Body of pancreas (tissue), 4 donors: ENCODE data around the gene SNAP23. TPM values are rescaled to one million over a fixed set of nuclear protein-coding genes. Genes with fewer than 3 reads are reported as not detected.

Source experiments
- ATAC-seq: fragments of 150-250 bp; one replicate; pipeline ENCODE4 v1.9.1; 2016
- DNase-seq, 4 donors: peaks; one replicate each; pipeline ENCODE4 v3.0.0-alpha.2; 2019
- H3K27ac ChIP-seq, 4 donors: fragments of 200-600 bp; sonication (generic); 1 replicate in 3 of 4; 2 replicates in 1 of 4; pipeline versions ENCODE4 v1.5.1 to v1.6.1; 2016 to 2019; ENCODE audit warnings: mild to moderate bottlenecking in 1 of 4, mixed read lengths in 1 of 4, moderate library complexity in 1 of 4
- H3K27me3 ChIP-seq, 2 donors: fragments of 200-600 bp; sonication (generic); one replicate each; pipeline ENCODE4 v1.6.0; 2016; ENCODE audit warnings: mild to moderate bottlenecking in 1 of 2
- H3K36me3 ChIP-seq, 2 donors: fragments of 200-600 bp; sonication (generic); replicated peaks in 1 of 2; 2 replicates each; pipeline ENCODE4 v1.5.1; 2016; ENCODE audit warnings: low read depth in 2 of 2; ENCODE audit not compliant: insufficient read depth in 1 of 2
- H3K4me1 ChIP-seq: fragments of 200-600 bp; sonication (generic); one replicate; pipeline ENCODE4 v1.6.0; 2016
- H3K4me3 ChIP-seq, 2 donors: fragments of 200-600 bp; sonication (generic); 1 replicate in 1 of 2; 2 replicates in 1 of 2; pipeline ENCODE4 v1.5.1; 2016 to 2019
- H3K9me3 ChIP-seq, 3 donors: fragments of 200-600 bp; sonication (generic); 1 replicate in 2 of 3; 2 replicates in 1 of 3; pipeline ENCODE4 v1.5.1; 2016
- CTCF ChIP-seq, 7 experiments: fragments of 450-650 bp in 4 of 7; fragments of 200-600 bp in 3 of 7; sonication (generic) in 3 of 7; IDR thresholded peaks; one replicate each; pipeline ENCODE4 v1.5.1; 2016 to 2019; ENCODE audit warnings: antibody characterized with exemption in 7 of 7
- POLR2A ChIP-seq, 3 donors: fragments of 450-650 bp; IDR thresholded peaks; one replicate each; pipeline ENCODE4 v1.6.1; 2016; ENCODE audit warnings: antibody characterized with exemption in 3 of 3, mild to moderate bottlenecking in 2 of 3
- WGBS, 2 donors: methylation state at CpG; one replicate each; pipeline ENCODE4 v1.1.5; 2017; 5-methylcytosine and 5-hydroxymethylcytosine counted together
- intact Hi-C: fragments of 100-400 bp; cut with DNase I; formaldehyde crosslinking; loops from one replicate; pipeline ENCODE4 v1.15.1; 2023
- total RNA-seq, 2 donors: library from RNA; depleted of rRNA; stranded (reverse); fragments of >200 nt; gene quantifications; one replicate each; pipeline ENCODE4 v1.1.0, GENCODE V29; 2016

The SNAP23 gene
- total RNA-seq, 2 donors from 2014 or later, result 29.8 to 42.2 TPM

GRCh38 chr15:42491539-42492225 lies 3.8 kb upstream of the SNAP23 start:
- peaks cover 23% of the 10 kb centered on the region for H3K4me1 ChIP-seq
- ATAC-seq, result peak; percentile 25
- no peaks in the 10 kb centered on the region for H3K9me3 ChIP-seq
- TF ChIP-seq POLR2A (IDR thresholded peaks at IDR 0.05), result no peak
- TF ChIP-seq CTCF (IDR thresholded peaks at IDR 0.05), result no peak
- intact Hi-C loops, result no loop called here
- peak overlapping the region in 1 of 2 donors; percentile 47 for H3K4me3 ChIP-seq
- 82 to 85% methylated on average over 18 of the region's 18 CpGs for WGBS, 2 donors
- DNase-seq, result no peak
- peak overlapping the region; percentile 73 to 95 (median 90) for H3K27ac ChIP-seq
- H3K27me3 ChIP-seq, result no peaks in the 10 kb centered on the region
- no peaks in the 10 kb centered on the region for H3K36me3 ChIP-seq

- peak overlapping the region in 1 of 4 donors; percentile 95 for H3K27ac ChIP-seq
- WGBS, 2 donors, result 70 to 94% methylated on average over 1 of the region's 1 CpG
- intact Hi-C loops, result no loop called here
- H3K27me3 ChIP-seq, result no peaks in the 10 kb centered on the region
- no peak for TF ChIP-seq POLR2A (IDR thresholded peaks at IDR 0.05)
- TF ChIP-seq CTCF (IDR thresholded peaks at IDR 0.05), result no peak
- DNase-seq (no peak), ATAC-seq (no peak)
- H3K36me3 ChIP-seq, result no peaks in the 10 kb centered on the region
- peaks cover 26% of the 10 kb centered on the region for H3K4me1 ChIP-seq
- H3K4me3 ChIP-seq, result no peak overlapping the region
- H3K9me3 ChIP-seq, result no peaks in the 10 kb centered on the region
These were observed 1.8 kb upstream of the SNAP23 start for GRCh38 chr15:42493679-42494078.

DNA sequence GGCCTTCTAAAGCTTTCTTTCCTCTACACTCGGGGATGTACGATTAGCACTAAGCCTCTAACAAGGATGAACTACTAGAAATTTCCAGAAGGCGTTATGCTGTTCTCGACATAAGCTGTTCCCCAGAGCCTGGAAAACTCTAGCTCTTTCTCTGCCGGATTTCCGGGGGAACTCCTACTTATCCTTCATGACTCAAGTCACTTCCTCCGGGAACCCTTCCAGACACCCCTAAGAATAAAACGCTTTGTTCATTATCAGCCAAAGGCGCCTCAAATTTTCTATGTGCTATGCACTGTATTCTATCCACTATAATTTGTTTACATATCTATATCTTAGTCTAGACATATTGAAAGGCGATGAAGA lies 455 bp upstream of the SNAP23 start:
- Histone ChIP-seq H3K36me3 (no peaks in the 10 kb centered on the region), H3K9me3 (no peaks in the 10 kb centered on the region), H3K27ac (peak overlapping the region; percentile 82 to 95 (median 91)), H3K27me3 (no peaks in the 10 kb centered on the region), H3K4me1 (peaks cover 34% of the 10 kb centered on the region), H3K4me3 (peak overlapping the region; percentile 1 to 34)
- no peak for TF ChIP-seq CTCF (IDR thresholded peaks at IDR 0.05)
- TF ChIP-seq POLR2A (IDR thresholded peaks at IDR 0.05), result no peak
- DNase-seq, result peak; percentile 43 to 78 (median 68)
- ATAC-seq, result peak; percentile 42
- 1 to 3% methylated on average over 10 of the region's 10 CpGs for WGBS, 2 donors
- intact Hi-C loops, result no loop called here

- Histone ChIP-seq H3K4me1 (peaks cover 40% of the 10 kb centered on the region), H3K9me3 (no peaks in the 10 kb centered on the region), H3K36me3 (no peaks in the 10 kb centered on the region), H3K4me3 (no peak overlapping the region), H3K27ac (no peak overlapping the region), H3K27me3 (no peaks in the 10 kb centered on the region)
- ATAC-seq (no peak), DNase-seq (no peak)
- TF ChIP-seq CTCF (IDR thresholded peaks at IDR 0.05) (no peak), POLR2A (IDR thresholded peaks at IDR 0.05) (no peak)
- intact Hi-C loops, result no loop called here
- 54 to 69% methylated on average over 6 of the region's 6 CpGs for WGBS, 2 donors
These were observed 3.0 kb downstream of the SNAP23 start for GRCh38 chr15:42498212-42499068.
